HepG2 (cell line): ENCODE results near the gene CXADR. TPM values are rescaled to one million over a fixed set of nuclear protein-coding genes. Genes with fewer than 3 reads are reported as not detected.
A peak's percentile ranks its signal among the peaks of the same experiment; 100 is the strongest.

Source experiments
- ARNT ChIP-seq: fragments of 450-650 bp; IDR thresholded peaks from 2 replicates; pipeline ENCODE4 v1.6.1; 2017
- DMAP1 ChIP-seq: IDR thresholded peaks from 2 replicates; pipeline ENCODE4 v1.6.1; 2016
- FOXP1 ChIP-seq, 2 experiments: fragments of 450-650 bp in 1 of 2; IDR thresholded peaks; 2 replicates each; pipeline ENCODE4 v1.6.1; 2017 to 2018; ENCODE audit warnings: antibody characterized with exemption in 1 of 2
- MIER3 ChIP-seq: IDR thresholded peaks from 2 replicates; pipeline ENCODE4 v1.6.1; 2016; ENCODE audit warnings: missing compliant biosample characterization, borderline replicate concordance
- MLLT10 ChIP-seq: sonication (generic); formaldehyde crosslinking; IDR thresholded peaks from 2 replicates; pipeline ENCODE4 v1.4.0; 2020; ENCODE audit warnings: missing genetic modification reagents
- MYC ChIP-seq: sonication (generic); formaldehyde crosslinking; IDR thresholded peaks from 2 replicates; pipeline ENCODE4 v1.9.0; 2021; ENCODE audit warnings: missing genetic modification reagents, borderline replicate concordance
- NFRKB ChIP-seq: fragments of 450-650 bp; IDR thresholded peaks from 2 replicates; pipeline ENCODE4 v1.6.1; 2017
- NKX3-1 ChIP-seq: sonication (generic); formaldehyde crosslinking; IDR thresholded peaks from 2 replicates; pipeline ENCODE4 v1.5.0; 2020; ENCODE audit warnings: missing genetic modification reagents
- NONO ChIP-seq, 2 experiments: fragments of 450-650 bp in 1 of 2; sonication (generic) in 1 of 2; formaldehyde crosslinking in 1 of 2; IDR thresholded peaks in 1 of 2; conservative IDR thresholded peaks in 1 of 2; 2 replicates each; pipeline versions ENCODE4 v1.6.1 to v1.8.0; 2017 to 2022; ENCODE audit warnings: mild to moderate bottlenecking in 1 of 2, missing genetic modification reagents in 1 of 2, moderate library complexity in 1 of 2
- PRDM10 ChIP-seq: sonication (generic); formaldehyde crosslinking; IDR thresholded peaks from 2 replicates; pipeline ENCODE4 v1.4.0; 2020; ENCODE audit warnings: low read depth, missing genetic modification reagents
- SMARCE1 ChIP-seq: fragments of 450-650 bp; IDR thresholded peaks from 2 replicates; pipeline ENCODE4 v1.6.1; 2017; ENCODE audit warnings: borderline replicate concordance
- THAP9 ChIP-seq: sonication (generic); formaldehyde crosslinking; IDR thresholded peaks from 2 replicates; pipeline ENCODE4; 2020; ENCODE audit warnings: missing genetic modification reagents, mild to moderate bottlenecking, borderline replicate concordance
- polyA plus RNA-seq, 8 experiments: library from polyadenylated mRNA; depleted of rRNA in 3 of 8; stranded (reverse) in 7 of 8; unstranded in 1 of 8; fragments of >200 nt; fragmentation: Illumina TruSeq in 4 of 8; extraction: Trizol in 4 of 8; gene quantifications; 2 replicates each; pipeline versions ENCODE4 v1.2.1 to v1.2.3, GENCODE V29; 2011 to 2016; ENCODE audit warnings: low read depth in 4 of 8, missing spikeins in 1 of 8, mixed read lengths in 1 of 8; ENCODE audit not compliant: insufficient read depth in 1 of 8
- total RNA-seq, 5 experiments: library from RNA; depleted of rRNA; stranded (reverse); fragments of >200 nt; fragmentation: Illumina TruSeq; extraction: Trizol; gene quantifications; 2 replicates each; pipeline ENCODE4 v1.2.3, GENCODE V29; 2016; ENCODE audit warnings: low read depth in 1 of 5
- TF ChIP-seq, protein P1 (sequence below): sonication (generic); formaldehyde crosslinking; IDR thresholded peaks from 2 replicates; pipeline ENCODE4 v1.4.0; 2020; ENCODE audit warnings: missing genetic modification reagents
- TF ChIP-seq, protein P2 (sequence below): sonication (generic); IDR thresholded peaks from 2 replicates; pipeline ENCODE4 v1.6.1; 2016; ENCODE audit warnings: low read depth, borderline replicate concordance
- TF ChIP-seq, protein P3 (sequence below): sonication (generic); formaldehyde crosslinking; IDR thresholded peaks from 2 replicates; pipeline ENCODE4 v1.8.1; 2023; ENCODE audit warnings: mild to moderate bottlenecking, missing genetic modification reagents, borderline replicate concordance

The CXADR gene
- total and polyA plus RNA-seq, 2 of the 13 experiments (the other 11 are each of a cell fraction or from before 2014, with no cell fraction given) = 86.8 to 110 TPM

DNA sequence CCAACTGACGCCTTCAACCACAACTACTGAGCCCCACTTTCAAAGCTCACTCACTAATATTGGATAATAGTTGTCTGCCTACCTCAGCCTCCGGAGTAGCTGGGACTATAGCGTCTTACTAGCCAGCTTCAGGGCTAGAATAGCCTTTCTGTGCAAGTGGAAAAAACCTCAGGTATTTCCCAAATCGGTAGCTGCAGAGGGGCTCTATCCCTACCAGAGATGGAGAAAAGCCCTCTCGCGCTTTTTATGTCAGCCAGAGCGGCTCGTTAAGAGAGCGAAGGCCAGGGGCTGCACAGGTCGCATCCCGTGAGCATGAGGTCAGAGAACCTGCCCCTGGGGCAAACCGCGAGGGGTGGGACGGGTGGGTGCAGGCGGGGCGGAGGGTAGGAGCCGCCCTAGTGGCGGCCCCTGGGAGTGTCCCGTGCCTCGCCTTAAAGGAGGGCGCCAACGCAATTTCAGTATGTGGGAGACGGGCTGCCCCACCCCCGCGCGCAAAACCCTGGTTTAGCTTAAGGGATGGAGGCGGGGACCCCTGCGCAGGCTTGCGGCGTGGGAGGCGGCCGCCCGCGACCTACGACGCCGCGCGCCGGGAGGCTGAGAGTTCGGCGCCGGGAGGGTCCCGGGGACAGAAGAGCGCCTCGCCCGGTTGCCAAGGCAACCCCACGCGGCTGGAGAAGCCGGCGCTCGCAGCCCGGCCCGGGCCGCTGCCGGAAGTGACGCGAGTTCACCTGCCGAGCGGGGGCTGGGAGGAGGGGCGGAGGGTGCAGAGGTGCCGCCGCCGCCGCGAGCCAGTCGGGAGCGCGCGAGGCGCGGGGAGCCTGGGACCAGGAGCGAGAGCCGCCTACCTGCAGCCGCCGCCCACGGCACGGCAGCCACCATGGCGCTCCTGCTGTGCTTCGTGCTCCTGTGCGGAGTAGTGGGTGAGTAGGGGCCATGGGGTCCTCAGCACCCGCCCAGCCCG is at the start of gene CXADR (continued):
- TF ChIP-seq, protein P1, sequence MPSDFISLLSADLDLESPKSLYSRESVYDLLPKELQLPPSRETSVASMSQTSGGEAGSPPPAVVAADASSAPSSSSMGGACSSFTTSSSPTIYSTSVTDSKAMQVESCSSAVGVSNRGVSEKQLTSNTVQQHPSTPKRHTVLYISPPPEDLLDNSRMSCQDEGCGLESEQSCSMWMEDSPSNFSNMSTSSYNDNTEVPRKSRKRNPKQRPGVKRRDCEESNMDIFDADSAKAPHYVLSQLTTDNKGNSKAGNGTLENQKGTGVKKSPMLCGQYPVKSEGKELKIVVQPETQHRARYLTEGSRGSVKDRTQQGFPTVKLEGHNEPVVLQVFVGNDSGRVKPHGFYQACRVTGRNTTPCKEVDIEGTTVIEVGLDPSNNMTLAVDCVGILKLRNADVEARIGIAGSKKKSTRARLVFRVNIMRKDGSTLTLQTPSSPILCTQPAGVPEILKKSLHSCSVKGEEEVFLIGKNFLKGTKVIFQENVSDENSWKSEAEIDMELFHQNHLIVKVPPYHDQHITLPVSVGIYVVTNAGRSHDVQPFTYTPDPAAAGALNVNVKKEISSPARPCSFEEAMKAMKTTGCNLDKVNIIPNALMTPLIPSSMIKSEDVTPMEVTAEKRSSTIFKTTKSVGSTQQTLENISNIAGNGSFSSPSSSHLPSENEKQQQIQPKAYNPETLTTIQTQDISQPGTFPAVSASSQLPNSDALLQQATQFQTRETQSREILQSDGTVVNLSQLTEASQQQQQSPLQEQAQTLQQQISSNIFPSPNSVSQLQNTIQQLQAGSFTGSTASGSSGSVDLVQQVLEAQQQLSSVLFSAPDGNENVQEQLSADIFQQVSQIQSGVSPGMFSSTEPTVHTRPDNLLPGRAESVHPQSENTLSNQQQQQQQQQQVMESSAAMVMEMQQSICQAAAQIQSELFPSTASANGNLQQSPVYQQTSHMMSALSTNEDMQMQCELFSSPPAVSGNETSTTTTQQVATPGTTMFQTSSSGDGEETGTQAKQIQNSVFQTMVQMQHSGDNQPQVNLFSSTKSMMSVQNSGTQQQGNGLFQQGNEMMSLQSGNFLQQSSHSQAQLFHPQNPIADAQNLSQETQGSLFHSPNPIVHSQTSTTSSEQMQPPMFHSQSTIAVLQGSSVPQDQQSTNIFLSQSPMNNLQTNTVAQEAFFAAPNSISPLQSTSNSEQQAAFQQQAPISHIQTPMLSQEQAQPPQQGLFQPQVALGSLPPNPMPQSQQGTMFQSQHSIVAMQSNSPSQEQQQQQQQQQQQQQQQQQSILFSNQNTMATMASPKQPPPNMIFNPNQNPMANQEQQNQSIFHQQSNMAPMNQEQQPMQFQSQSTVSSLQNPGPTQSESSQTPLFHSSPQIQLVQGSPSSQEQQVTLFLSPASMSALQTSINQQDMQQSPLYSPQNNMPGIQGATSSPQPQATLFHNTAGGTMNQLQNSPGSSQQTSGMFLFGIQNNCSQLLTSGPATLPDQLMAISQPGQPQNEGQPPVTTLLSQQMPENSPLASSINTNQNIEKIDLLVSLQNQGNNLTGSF (CRISPR knock-in tag) = no peak
- TF ChIP-seq PRDM10 (CRISPR knock-in tag) (0 out of 2 replicates have a peak, but pooled peaks have one; percentile 32), SMARCE1 (no peak), MYC (CRISPR knock-in tag) (peak; percentile 78), FOXP1 (IDR thresholded peaks at IDR 0.05) (no peak), FOXP1 (CRISPR knock-in tag; IDR thresholded peaks at IDR 0.05) (0 out of 2 replicates have a peak, but pooled peaks have one; percentile 29), NONO (IDR thresholded peaks at IDR 0.05) (no peak), NONO (CRISPR knock-in tag; conservative IDR thresholded peaks at IDR 0.05) (peak; percentile 75), DMAP1 (peak; percentile 58; the same call in 1 of the 2 replicates), NFRKB (no peak), ARNT (no peak), NKX3-1 (CRISPR knock-in tag) (no peak), THAP9 (CRISPR knock-in tag) (peak; percentile 69), MIER3 (peak; percentile 17; the same call in 1 of the 2 replicates), MLLT10 (CRISPR knock-in tag) (no peak)
- TF ChIP-seq, protein P2, sequence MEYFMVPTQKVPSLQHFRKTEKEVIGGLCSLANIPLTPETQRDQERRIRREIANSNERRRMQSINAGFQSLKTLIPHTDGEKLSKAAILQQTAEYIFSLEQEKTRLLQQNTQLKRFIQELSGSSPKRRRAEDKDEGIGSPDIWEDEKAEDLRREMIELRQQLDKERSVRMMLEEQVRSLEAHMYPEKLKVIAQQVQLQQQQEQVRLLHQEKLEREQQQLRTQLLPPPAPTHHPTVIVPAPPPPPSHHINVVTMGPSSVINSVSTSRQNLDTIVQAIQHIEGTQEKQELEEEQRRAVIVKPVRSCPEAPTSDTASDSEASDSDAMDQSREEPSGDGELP = peak; percentile 53; the same call in 1 of the 2 replicates
- TF ChIP-seq, protein P3, sequence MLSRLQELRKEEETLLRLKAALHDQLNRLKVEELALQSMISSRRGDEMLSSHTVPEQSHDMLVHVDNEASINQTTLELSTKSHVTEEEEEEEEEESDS = no peak
